Mesenchymal stem cell (in vitro differentiated cells and primary cell): ENCODE data around the gene MATCAP1.
A peak's percentile ranks its signal among the peaks of the same experiment; 100 is the strongest.

ENCODE experiments used
- DNase-seq: peaks from one replicate; pipeline ENCODE4 v3.0.0-alpha.2; 2013
- H2AFZ ChIP-seq: one replicate; pipeline ENCODE4 v1.6.1; 2013; ENCODE audit warnings: low read depth, mild to moderate bottlenecking, control low read depth, inconsistent platforms, low read length, moderate library complexity
- H2AK5ac ChIP-seq: 2 replicates; pipeline ENCODE4 v1.6.1; 2013; ENCODE audit warnings: low read length, moderate library complexity, mild to moderate bottlenecking, inconsistent platforms; ENCODE audit not compliant: severe bottlenecking
- H2BK120ac ChIP-seq: one replicate; pipeline ENCODE4 v1.6.1; 2013; ENCODE audit warnings: low read depth, mild to moderate bottlenecking, inconsistent platforms, low read length, moderate library complexity
- H2BK12ac ChIP-seq, 2 experiments: one replicate each; pipeline ENCODE4 v1.6.1; 2013; ENCODE audit warnings: inconsistent platforms in 2 of 2, low read length in 2 of 2, mild to moderate bottlenecking in 2 of 2, moderate library complexity in 2 of 2, control low read depth in 1 of 2
- H2BK15ac ChIP-seq: one replicate; pipeline ENCODE4 v1.6.1; 2013; ENCODE audit warnings: mild to moderate bottlenecking, low read depth, inconsistent platforms; ENCODE audit not compliant: poor library complexity, severe bottlenecking
- H2BK5ac ChIP-seq: 2 replicates; pipeline ENCODE4 v1.6.1; 2013; ENCODE audit warnings: low read depth, mild to moderate bottlenecking, low read length, control low read depth, inconsistent platforms; ENCODE audit not compliant: poor library complexity, severe bottlenecking
- H3K14ac ChIP-seq, 2 experiments: one replicate each; pipeline ENCODE4 v1.6.1; 2013; ENCODE audit warnings: inconsistent platforms in 2 of 2, low read length in 2 of 2, control low read depth in 1 of 2, mild to moderate bottlenecking in 1 of 2, moderate library complexity in 1 of 2
- H3K18ac ChIP-seq, 2 experiments: one replicate each; pipeline ENCODE4 v1.6.1; 2013; ENCODE audit warnings: inconsistent platforms in 2 of 2, low read length in 2 of 2, control low read depth in 1 of 2, low read depth in 1 of 2, mild to moderate bottlenecking in 1 of 2
- H3K23ac ChIP-seq, 2 experiments: one replicate each; pipeline ENCODE4 v1.6.1; 2013; ENCODE audit warnings: inconsistent platforms in 2 of 2, low read length in 2 of 2, mild to moderate bottlenecking in 2 of 2, moderate library complexity in 2 of 2, control low read depth in 1 of 2
- H3K27ac ChIP-seq: 2 replicates; pipeline ENCODE4 v1.5.1; 2013; ENCODE audit warnings: mild to moderate bottlenecking, moderate library complexity, low read length, control low read depth, inconsistent platforms; ENCODE audit not compliant: poor library complexity, severe bottlenecking
- H3K27me3 ChIP-seq, 2 experiments: 2 replicates each; pipeline versions ENCODE4 v1.6.1 to v1.7.0; 2013; ENCODE audit warnings: low read length in 2 of 2, mild to moderate bottlenecking in 2 of 2, moderate library complexity in 2 of 2, control low read depth in 1 of 2, inconsistent platforms in 1 of 2; ENCODE audit not compliant: control insufficient read depth in 1 of 2, insufficient read depth in 1 of 2
- H3K36me3 ChIP-seq, 2 experiments: 2 replicates each; pipeline versions ENCODE4 v1.6.1 to v1.7.0; 2013; ENCODE audit warnings: low read length in 2 of 2, control low read depth in 1 of 2, inconsistent platforms in 1 of 2, low read depth in 1 of 2, mild to moderate bottlenecking in 1 of 2; ENCODE audit not compliant: insufficient read depth in 2 of 2, control insufficient read depth in 1 of 2
- H3K4ac ChIP-seq, 2 experiments: one replicate each; pipeline ENCODE4 v1.6.1; 2013; ENCODE audit warnings: inconsistent platforms in 2 of 2, low read length in 2 of 2, mild to moderate bottlenecking in 2 of 2, moderate library complexity in 2 of 2, control low read depth in 1 of 2, low read depth in 1 of 2
- H3K4me1 ChIP-seq: 2 replicates; pipeline ENCODE4 v1.6.1; 2013; ENCODE audit warnings: low read depth, low read length, control low read depth; ENCODE audit not compliant: control insufficient read depth, insufficient read depth
- H3K4me2 ChIP-seq: 2 replicates; pipeline ENCODE4 v1.6.1; 2013; ENCODE audit warnings: low read length, mild to moderate bottlenecking, inconsistent platforms; ENCODE audit not compliant: poor library complexity, severe bottlenecking
- H3K4me3 ChIP-seq, 2 experiments: 2 replicates each; pipeline versions ENCODE4 v1.5.1 to v1.7.0; 2013; ENCODE audit warnings: low read length in 2 of 2, mild to moderate bottlenecking in 2 of 2, control low read depth in 1 of 2, low read depth in 1 of 2; ENCODE audit not compliant: insufficient read depth in 1 of 2
- H3K79me1 ChIP-seq: replicated peaks from 2 replicates; pipeline ENCODE4 v1.6.1; 2013; ENCODE audit warnings: mild to moderate bottlenecking, control low read depth, low read length, inconsistent platforms; ENCODE audit not compliant: poor library complexity, severe bottlenecking
- H3K9ac ChIP-seq: 2 replicates; pipeline ENCODE4 v1.7.0; 2013; ENCODE audit warnings: mild to moderate bottlenecking, low read length, moderate library complexity
- H3K9me3 ChIP-seq: 2 replicates; pipeline ENCODE4 v1.7.0; 2013; ENCODE audit warnings: mild to moderate bottlenecking, low read length; ENCODE audit not compliant: control insufficient read depth
- H4K8ac ChIP-seq: one replicate; pipeline ENCODE4 v1.6.1; 2013; ENCODE audit warnings: inconsistent platforms, mild to moderate bottlenecking, low read length, moderate library complexity
- H4K91ac ChIP-seq: one replicate; pipeline ENCODE4 v1.6.1; 2013; ENCODE audit warnings: mild to moderate bottlenecking, low read length, inconsistent platforms
- WGBS: methylation state at CpG from one replicate; pipeline ENCODE4 v1.1.7; 2013; ENCODE audit warnings: mixed read lengths; 5-methylcytosine and 5-hydroxymethylcytosine counted together

The MATCAP1 gene

DNA sequence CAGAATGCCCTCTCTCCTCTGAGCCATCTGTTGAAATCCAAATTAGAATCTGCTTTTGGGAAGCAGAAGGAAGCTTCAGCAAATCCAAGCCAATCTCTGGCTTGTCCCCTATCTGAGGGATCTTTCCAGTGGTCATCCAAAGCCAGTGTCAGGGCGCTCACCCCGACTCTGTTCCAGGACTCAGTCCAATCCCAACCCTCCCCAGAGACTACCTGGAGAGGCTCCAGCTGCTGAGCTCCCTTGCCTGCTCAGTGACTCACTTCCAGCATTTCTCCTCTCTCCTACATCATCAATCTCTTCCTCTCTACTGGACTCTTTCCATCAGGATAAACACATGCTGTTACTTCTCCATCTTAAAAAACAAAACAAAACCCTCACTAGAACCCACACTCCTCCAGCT is 2.4 kb downstream of the MATCAP1 start:
- Histone ChIP-seq H3K23ac (peak overlapping the region in 1 of 2 experiments; percentile 23), H4K8ac (no peak overlapping the region), H3K18ac (peak overlapping the region in 1 of 2 experiments; percentile 74), H3K27ac (no peak overlapping the region), H3K4me3 (peak overlapping the region in 1 of 2 experiments; percentile 63), H3K9me3 (no peaks in the 10 kb centered on the region), H3K27me3 (no peaks in the 10 kb centered on the region), H2BK15ac (no peak overlapping the region), H2BK5ac (no peak overlapping the region), H2AFZ (no peak overlapping the region), H3K36me3 (peaks cover 0 to 21% of the 10 kb centered on the region in 2 experiments), H3K9ac (peak overlapping the region; percentile 43), H3K4ac (no peak overlapping the region), H4K91ac (no peak overlapping the region), H3K14ac (no peak overlapping the region), H3K4me1 (peaks cover 32% of the 10 kb centered on the region), H2AK5ac (no peak overlapping the region), H3K4me2 (no peak overlapping the region), H2BK12ac (no peak overlapping the region), H3K79me1 (peaks cover 27% of the 10 kb centered on the region), H2BK120ac (no peak overlapping the region)
- DNase-seq, result peak; percentile 85
- WGBS, result 44% methylated on average over 2 of the region's 2 CpGs

DNA sequence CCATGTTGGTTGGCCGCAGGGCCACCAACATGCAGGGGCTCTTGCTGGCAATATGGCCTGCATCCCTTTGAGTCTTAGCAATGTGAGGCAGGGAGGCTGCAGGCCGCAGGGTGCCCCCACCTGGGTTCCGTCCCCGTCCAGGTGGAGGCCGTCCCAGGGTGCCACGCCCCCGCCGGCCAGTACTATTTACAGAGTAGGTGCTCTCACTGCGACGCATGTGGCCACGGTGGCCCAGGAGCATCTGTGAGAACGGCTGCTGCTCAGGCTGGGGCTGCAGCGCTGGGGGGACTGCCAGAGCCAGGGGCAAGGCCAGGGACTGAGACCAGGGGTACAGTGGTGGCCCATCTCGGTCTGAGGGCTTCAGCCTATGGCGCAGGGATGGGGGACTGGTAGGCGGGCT is 3.6 kb downstream of the MATCAP1 start:
- H2AK5ac ChIP-seq, result no peak overlapping the region
- H4K91ac ChIP-seq, result no peak overlapping the region
- no peak overlapping the region for H3K9ac ChIP-seq
- no peak overlapping the region for H3K27ac ChIP-seq
- H3K79me1 ChIP-seq, result peaks cover 27% of the 10 kb centered on the region
- H4K8ac ChIP-seq, result no peak overlapping the region
- H3K27me3 ChIP-seq, result no peaks in the 10 kb centered on the region
- H2BK120ac ChIP-seq, result no peak overlapping the region
- H2BK5ac ChIP-seq, result no peak overlapping the region
- no peak overlapping the region for H3K4me2 ChIP-seq
- H2BK15ac ChIP-seq, result no peak overlapping the region
- peaks cover 0 to 28% of the 10 kb centered on the region in 2 experiments for H3K36me3 ChIP-seq
- no peaks in the 10 kb centered on the region for H3K9me3 ChIP-seq
- no peak overlapping the region for H3K14ac ChIP-seq
- peaks cover 27% of the 10 kb centered on the region for H3K4me1 ChIP-seq
- H2AFZ ChIP-seq, result no peak overlapping the region
- WGBS, result 94% methylated on average over 16 of the region's 16 CpGs
- DNase-seq, result no peak
- H3K18ac ChIP-seq, result no peak overlapping the region
- H2BK12ac ChIP-seq, result no peak overlapping the region
- no peak overlapping the region for H3K4me3 ChIP-seq
- no peak overlapping the region for H3K23ac ChIP-seq
- H3K4ac ChIP-seq, result no peak overlapping the region

DNA sequence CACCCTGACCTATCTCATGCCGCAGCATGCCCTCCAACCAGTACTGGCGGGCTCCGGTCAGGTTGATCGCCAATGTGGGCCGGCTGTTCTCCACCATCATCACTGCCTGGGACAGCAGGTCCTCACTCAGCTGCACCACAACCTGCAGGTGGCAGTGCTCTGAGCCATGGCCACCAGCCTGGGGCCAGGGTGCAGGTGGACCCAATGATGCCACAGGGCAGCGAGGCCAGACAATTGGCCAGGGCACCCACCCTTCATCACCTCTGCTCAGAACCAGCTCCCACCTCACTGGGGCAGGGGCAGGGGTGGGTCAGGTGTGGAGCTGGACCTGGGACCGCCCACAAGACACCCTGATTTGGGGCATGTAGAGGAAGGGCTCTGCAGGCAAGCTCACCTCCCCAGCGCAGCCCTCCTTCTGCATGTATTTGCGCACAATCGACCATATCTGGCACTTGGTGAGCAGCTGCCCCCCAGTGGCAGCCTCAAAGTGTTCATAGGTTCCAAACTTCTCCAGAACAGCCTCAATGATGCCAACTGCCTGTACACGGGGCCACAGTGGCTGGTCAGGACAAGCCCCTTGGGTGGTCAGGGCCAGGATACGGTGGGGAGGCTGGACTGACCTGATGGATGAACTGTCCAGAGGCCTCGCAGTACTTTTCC is 4.2 kb downstream of the MATCAP1 start:
- Histone ChIP-seq H4K91ac (no peak overlapping the region), H3K27ac (no peak overlapping the region), H3K18ac (no peak overlapping the region), H2AFZ (no peak overlapping the region), H3K4me2 (no peak overlapping the region), H2BK12ac (peak overlapping the region in 1 of 2 experiments; percentile 33), H2AK5ac (no peak overlapping the region), H3K9me3 (no peaks in the 10 kb centered on the region), H3K79me1 (peaks cover 27% of the 10 kb centered on the region), H4K8ac (no peak overlapping the region), H3K4ac (no peak overlapping the region), H2BK120ac (no peak overlapping the region), H2BK5ac (no peak overlapping the region), H3K4me1 (peaks cover 25% of the 10 kb centered on the region), H3K4me3 (no peak overlapping the region), H3K9ac (no peak overlapping the region), H3K27me3 (no peaks in the 10 kb centered on the region), H3K14ac (peak overlapping the region in 1 of 2 experiments; percentile 26), H3K23ac (no peak overlapping the region), H2BK15ac (no peak overlapping the region), H3K36me3 (peaks cover 0 to 34% of the 10 kb centered on the region in 2 experiments)
- WGBS, result 94% methylated on average over 12 of the region's 13 CpGs
- DNase-seq, result no peak

- Histone ChIP-seq H4K91ac (peak overlapping the region; percentile 21), H3K14ac (peak overlapping the region in 1 of 2 experiments; percentile 70), H2BK5ac (no peak overlapping the region), H3K79me1 (peaks cover 27% of the 10 kb centered on the region), H3K36me3 (peaks cover 0 to 34% of the 10 kb centered on the region in 2 experiments), H2BK120ac (no peak overlapping the region), H2BK15ac (no peak overlapping the region), H3K4me1 (peaks cover 31% of the 10 kb centered on the region), H3K4me2 (peak overlapping the region; percentile 86), H2BK12ac (peak overlapping the region in 1 of 2 experiments; percentile 34), H4K8ac (no peak overlapping the region), H3K9ac (peak overlapping the region; percentile 32), H3K4me3 (peak overlapping the region; percentile 53 to 71), H2AFZ (peak overlapping the region; percentile 1), H2AK5ac (no peak overlapping the region), H3K23ac (peak overlapping the region in 1 of 2 experiments; percentile 9), H3K4ac (no peak overlapping the region), H3K27me3 (no peaks in the 10 kb centered on the region), H3K9me3 (no peaks in the 10 kb centered on the region), H3K18ac (peak overlapping the region in 1 of 2 experiments; percentile 25), H3K27ac (no peak overlapping the region)
- DNase-seq, result peak; percentile 74
- 12% methylated on average over 53 of the region's 73 CpGs for WGBS
These were observed 5.7 kb downstream of the MATCAP1 start for GRCh38 chr16:67177743-67178699.
